AG08396 (cell line): ENCODE results near the gene TTLL12.

Experiments
- DNase-seq: peaks from one replicate; pipeline ENCODE4 v3.0.0; 2012; ENCODE audit warnings: low spot score, mixed read lengths

The TTLL12 gene

DNA sequence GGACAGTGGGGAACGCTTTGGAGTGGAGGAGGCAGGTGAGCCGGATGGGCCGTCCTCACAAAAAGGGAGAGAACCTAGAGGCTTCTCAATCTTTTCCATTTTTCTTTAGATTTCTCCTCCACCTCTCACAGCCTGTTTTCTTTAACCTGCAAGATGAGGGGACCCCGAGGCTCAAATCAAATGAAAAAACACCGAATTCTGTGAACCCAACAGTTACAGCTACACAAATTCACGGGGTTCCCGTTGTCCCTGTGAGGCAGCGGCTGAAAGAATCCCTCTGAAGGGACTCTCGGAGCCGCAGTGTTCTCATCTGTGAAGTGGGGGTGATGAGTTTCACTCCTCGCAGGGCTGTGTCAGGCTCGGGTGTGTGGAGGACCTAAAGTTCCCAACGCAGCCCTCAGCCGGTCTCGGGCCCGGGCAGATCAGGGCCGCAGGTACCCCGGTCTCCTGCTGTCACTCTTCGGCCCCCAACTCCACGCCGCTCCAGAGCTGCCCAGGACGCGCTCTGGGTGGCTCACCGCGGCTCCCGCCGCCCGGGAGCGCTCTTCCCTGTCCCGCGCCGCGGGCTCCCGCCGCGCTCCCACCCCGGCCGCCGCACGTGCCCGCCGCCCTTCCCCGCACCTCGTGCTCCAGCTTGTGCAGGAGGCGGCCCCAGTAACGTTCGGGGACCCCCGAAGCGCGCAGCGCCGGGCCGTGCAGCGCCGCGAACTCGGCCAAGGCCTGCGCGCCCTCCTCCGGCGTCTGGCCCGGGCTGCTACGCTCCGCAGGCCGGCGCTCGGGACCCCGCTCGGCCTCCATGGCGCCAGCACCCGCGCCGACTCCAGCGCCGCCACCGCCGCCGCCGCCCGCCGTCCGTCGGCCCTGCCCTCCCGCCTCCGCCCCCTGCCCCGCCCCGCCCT, at the start of gene TTLL12:
Gene TTLL12, minus strand, starts transcription at position 863 of the 899 bp plus-strand sequence. Its CDS starts 65 bp downstream, at position 798.
- DNase-seq = peak; percentile 89

GRCh38 chr22:43235445-43236409, 48.8 kb upstream of the TTLL12 start:
- no peak for DNase-seq

GRCh38 chr22:43234264-43234988, 47.5 kb upstream of the TTLL12 start:
- no peak for DNase-seq

GRCh38 chr22:43233529-43233928, 46.6 kb upstream of the TTLL12 start:
- no peak for DNase-seq

- no peak for DNase-seq
These were observed 45.5 kb upstream of the TTLL12 start for GRCh38 chr22:43232445-43232844.

DNA sequence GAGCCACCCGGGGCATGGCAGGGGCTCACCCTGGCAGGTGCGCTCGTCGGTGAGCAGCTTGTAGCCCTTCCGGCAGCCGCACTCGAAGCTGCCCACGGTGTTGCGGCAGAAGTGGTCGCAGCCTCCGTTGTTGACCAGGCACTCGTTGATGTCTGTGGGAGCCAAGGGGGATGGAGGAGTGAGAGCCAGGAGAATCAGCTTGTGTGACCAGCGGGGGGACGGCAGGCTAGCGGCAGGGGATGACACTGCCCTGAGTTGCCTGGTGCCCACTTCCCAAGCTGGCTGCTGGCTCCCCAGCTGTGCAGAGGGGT, 44.7 kb upstream of the TTLL12 start:
- no peak for DNase-seq

DNA sequence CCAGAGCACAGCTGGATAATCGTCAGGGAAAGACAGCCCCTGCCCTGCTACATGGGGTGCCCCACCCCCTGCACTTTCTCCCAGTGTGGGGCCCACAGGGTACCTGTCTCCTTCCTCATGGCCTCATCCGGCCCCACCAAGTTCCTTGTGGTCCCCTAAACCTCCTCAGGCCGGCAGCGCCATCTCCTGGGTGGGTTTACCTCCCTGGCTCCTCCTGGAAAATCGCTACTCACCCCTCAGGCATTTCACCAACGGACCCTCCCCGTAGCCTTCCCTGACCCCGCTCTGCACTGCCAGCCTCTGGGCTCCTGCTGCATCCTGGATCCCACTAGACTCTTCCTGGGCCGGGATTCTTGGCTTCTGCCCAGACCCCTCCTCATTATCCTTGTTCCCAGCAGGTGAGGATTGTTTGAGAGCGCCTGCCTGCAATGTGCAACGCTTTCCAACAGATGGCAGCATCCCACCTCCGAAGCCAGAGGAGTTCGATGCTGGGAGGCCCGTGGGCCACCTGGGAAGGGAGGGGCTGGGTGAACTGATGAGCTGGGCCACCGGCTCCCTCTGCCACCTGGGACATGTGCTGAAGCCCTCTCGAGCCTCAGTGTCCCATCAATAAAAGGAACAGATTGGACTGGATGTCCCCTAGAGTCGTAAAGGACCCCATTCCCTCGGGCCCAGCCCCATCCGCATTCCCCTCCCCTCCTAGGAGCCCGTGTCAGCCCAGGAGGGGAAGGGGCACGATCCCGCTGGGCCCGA, 44.2 kb upstream of the TTLL12 start:
- DNase-seq = peak; percentile 80

GRCh38 chr22:43230571-43230970, 43.6 kb upstream of the TTLL12 start:
- no peak for DNase-seq

- no peak for DNase-seq
These were observed 41.9 kb upstream of the TTLL12 start for GRCh38 chr22:43228863-43229262.

- peak; percentile 31 for DNase-seq
These were observed 41.4 kb upstream of the TTLL12 start for GRCh38 chr22:43228330-43228729.

DNA sequence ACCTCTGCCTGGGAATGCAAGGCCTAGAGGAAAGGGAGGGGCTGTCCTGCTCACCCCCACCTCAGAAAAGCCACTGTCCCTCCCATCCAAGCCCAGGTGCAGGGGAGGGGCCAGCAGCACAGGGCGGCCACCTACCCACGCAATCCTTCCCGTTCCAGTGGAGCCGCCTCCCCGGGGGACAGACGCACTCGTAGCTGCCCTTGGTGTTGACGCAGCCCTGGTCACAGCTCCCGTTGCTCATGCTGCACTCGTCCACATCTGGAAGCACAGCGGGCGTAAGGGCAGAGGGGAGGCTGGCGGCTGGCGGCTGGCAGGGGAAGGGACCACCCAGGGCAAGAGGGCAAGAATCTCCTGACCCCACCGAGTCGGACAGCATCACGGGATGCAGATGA, 40.3 kb upstream of the TTLL12 start:
- peak; percentile 51 for DNase-seq

DNA sequence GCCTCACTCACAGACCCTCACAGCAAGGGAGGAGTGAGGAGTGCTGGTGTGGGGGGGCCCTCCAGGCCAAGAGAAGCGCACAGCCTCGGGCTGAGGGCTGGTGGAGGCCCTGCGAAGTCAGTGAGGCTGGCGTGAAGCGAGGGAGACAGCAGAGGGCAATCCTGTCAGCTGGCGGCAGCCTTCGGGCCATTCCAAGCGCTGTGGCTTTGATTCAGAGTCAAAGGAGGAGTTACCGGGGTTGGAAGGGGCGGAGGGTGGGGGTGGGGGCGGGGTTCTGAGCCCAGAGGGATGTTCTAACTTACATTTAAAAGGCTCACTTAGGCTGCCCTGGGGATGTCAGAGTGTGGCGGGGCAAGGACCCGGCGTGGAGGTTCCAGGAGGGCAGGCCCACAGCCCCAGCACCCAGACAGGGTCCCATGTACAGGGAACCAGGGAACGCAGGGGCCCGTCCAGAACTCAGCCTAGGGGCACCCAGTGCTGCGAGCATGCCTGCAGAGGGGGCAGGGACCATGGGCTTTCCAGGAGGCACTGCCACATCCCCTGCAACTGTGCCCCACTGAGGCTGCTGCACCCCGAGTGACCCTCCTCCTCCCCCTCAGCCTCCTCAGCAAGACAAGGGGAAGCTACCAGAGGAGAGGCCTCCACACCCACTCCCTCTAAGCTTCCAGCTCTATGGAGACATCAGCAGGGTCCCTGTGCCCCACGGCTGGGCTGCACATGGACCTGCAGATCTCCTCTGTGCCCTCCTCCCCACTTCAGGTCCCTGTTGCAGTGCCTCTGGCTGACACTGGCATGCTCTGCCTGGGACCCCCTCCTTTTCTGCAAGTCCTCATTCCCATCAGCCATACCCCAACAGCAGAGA, 39.7 kb upstream of the TTLL12 start:
- DNase-seq = peak; percentile 76

GRCh38 chr22:43225609-43226008, 38.7 kb upstream of the TTLL12 start:
- no peak for DNase-seq

DNA sequence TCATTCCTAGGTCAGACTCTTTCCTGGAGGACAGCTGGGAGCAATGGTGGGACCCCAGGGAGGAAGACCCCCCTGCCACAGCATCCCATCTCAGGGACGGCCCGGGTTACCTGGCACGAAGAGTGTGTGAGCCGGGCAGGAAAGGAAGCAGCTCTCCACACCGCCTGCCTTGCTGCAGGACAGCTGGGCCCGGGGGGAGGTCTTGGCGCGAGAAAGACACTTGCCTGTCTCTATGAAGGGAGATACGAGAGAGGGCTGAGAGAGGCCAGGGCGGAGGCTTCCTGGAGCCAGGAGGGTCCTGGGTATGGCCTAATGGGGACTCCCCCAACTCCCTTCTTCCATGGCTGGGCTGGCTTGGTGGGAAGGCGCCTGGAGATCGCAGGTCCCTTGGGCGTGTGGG, 36.1 kb upstream of the TTLL12 start:
- no peak for DNase-seq

DNA sequence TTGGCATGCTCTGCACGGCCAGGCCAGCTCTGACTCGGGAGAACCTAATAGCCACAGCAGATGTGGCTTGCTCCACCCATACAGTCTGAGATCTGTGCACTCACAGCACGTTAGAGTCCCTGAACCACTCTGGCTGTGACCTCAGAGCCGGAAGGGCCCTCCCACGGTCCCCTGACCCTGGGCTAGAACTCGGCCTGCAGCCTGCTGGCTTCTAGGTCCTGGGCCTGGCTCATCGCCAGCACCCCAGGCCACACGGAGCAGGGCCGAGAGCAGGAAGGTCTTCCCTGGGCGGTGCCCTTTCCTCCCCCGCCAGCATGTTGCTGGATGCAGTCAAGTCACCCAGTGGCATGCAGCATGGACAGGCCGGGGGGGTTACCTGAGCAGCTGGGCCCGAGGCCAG, 35.3 kb upstream of the TTLL12 start:
- no peak for DNase-seq

- DNase-seq = no peak
These were observed 33.9 kb upstream of the TTLL12 start for GRCh38 chr22:43220625-43221380.

- no peak for DNase-seq
These were observed 31.9 kb upstream of the TTLL12 start for GRCh38 chr22:43218786-43219185.

DNA sequence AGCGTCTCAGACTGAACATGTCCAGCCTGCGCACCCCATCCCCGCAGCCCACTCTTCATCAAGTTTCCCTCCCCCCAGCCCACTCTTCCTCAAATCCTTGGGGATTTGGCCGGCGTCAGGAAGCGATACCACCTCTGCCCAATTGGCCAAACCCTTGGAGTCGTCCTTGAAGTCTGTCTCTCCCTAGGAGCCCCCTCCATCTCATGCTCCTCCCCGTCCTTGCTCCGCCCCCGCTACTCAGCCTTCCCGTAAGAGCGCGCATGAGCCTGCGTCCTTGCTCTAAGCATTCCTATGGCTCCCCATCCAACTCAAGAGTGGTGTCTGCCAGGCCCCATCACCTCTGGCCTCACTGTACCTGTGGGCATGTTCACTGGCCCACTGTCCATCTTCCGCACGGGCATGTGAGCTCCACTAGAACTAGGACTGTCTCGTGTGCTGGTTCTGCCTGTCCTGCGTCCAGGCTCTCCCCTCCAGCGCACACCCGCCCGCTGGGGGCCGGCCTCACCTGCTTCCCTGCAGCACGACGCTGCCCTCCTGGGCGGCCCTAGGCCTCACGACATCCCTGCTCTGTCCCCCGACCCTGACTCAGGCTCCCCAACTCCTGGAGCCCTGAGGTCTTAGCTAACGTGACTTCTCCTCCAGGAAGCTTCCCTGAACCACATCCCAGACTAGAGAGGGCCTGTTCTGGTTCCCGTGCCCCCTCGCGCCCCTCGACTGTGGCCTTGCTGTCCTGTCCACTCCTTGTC, 30.5 kb upstream of the TTLL12 start:
- no peak for DNase-seq

DNA sequence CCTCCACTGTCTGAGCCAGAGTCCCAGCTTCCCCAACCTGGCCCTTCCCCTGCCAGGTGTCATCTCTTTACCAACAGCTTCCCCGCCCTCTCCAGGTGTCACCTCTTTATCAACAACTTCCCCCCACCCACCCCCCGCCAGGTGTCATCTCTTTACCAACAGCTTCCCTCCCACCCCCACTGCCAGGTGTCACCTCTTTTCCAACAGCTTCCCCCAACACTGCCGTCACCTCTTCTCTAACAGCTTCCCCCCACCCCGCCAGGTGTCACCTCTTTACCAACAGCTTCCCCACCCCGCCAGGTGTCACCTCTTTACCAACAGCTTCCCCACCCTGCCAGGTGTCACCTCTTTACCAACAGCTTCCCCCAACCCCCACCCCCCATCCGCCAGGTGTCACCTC, 29.8 kb upstream of the TTLL12 start:
- DNase-seq = no peak
